HG03280 (cell line): Measurements from ENCODE around the gene RBM18.
A peak's percentile ranks its signal among the peaks of the same experiment; 100 is the strongest.

ENCODE experiments used
- ATAC-seq: cut with Tn5 transposase; IDR thresholded peaks from one replicate; pipeline ENCODE4 v1.9.1; 2021; ENCODE audit warnings: mild to moderate bottlenecking, moderate library complexity; ENCODE audit not compliant: unreplicated experiment

The RBM18 gene

DNA sequence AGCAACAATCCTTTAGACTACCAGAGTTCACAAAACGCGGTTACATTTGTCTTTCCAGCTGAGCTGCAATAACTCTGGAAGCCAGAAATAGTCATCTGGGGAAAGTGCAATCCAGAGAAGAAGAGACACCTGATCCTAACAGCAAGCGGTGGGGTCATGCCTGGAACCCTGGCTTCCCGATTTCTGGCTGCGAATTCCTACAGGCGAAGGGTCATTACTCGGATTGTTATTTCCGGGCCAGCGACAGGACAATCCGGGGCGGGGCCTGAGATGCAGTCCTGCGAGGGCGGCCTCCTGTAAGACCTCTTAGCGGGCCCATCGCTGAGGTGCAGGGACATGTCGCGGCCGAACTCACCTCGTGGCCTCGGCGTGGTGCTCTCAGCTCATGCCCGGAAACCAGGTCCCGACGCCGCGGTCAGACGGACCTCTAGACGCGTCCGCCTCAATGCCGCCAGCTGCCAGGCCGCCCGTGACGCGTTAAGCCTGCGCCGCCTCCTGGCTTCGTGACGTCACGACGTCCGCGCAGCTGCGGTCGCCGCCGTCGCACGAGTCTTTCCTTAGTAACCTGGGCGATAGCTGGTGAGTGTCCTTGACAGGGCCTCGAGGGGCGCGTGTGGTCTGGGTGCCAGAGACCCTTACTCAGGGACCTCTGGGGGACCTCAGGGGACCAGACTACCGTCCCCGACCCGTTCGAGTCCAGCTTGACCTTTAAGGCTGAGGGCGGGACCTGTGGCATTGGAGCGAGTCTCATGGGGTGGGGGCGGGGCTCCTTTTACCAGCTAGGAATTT lies at the start of gene RBM18, which contains the start of gene MRRF:
RBM18 (minus strand) TSS at position 481 of the 789 bp plus-strand sequence. CDS start 3,348 bp downstream, outside the sequence.
MRRF (plus strand) TSS at position 523 of the 789 bp plus-strand sequence. CDS start 6,010 bp downstream, outside the sequence.
- peak; percentile 86 for ATAC-seq

DNA sequence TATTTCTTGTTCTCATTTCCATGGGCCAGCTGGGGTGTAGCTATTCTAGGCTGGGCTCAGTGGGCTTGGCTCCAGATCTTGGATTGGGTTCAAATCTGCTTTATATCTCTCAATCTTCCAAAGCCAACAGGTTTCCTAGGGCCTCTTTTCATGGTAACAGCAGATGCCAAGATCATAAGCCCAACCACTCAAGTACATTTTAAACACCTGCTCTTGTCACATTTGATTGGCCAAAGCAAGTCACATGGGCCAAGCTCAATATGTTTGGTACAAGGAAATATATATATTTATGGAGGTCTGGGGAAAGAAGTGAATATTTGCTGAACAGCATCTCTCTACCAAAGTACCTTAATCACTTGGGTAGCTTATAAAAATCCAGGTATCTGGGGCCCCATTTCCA lies 49.5 kb upstream of the RBM18 start:
- no peak for ATAC-seq

DNA sequence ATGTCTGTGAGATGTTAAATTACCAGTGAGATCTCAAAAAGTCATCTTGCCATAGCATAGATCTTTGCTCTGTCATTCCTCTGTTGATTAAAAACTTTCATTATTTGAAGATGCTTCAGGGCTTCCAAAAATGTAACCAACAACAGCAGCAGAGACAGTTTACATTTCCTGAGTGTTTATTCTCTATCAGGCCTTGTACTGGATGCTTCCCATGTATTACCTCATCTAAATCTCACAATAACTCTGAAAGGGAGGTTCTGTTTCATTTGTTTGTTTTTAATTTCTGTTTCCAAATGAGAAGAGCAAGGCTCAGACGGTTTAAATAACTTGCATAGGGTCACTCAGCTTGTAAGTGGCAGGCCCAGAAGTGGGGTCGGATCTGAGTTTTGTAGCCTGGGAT lies 45.2 kb upstream of the RBM18 start:
- no peak for ATAC-seq

- ATAC-seq: no peak
These were observed 43.3 kb upstream of the RBM18 start for GRCh38 chr9:122307925-122308324.

GRCh38 chr9:122307061-122307460 lies 42.4 kb upstream of the RBM18 start:
- ATAC-seq: no peak

DNA sequence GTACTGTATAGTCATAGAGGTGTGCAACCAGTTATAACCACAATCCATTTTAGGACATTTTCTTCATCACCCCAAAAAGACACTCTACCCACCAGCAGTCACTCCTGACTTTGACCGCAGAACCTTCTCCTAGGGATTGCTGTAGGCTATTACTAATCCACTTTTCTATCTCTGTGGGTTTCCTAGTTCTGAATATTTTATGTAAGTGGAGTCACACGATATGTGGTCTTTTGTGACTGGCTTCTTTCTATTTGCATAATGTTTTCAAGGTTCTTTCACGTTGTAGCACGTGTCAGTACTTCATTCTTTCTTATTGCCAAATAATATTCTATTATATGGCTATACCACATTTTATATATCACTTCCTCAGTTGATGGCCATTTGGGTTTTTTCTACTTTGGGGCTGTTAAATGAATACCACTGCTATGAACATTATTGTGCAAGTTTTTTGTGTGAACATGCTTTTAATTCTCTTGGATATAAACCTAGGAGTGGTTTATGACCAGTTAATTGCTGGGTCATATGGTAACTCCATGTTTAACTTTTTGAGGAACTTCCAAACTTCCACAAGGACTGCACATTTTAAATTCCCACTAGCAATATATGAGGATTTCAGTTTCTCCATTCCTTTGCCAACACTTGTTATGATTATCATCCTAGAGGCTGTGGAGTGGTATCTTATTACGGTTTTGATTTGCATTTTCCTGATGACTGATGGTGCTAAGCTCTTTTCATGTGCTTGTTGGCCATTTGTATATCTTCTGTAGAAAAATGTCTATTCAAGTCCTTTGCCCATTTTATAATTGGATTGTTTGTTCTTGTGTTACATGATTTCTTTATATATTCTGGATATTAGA lies 37.8 kb upstream of the RBM18 start:
- ATAC-seq: no peak

DNA sequence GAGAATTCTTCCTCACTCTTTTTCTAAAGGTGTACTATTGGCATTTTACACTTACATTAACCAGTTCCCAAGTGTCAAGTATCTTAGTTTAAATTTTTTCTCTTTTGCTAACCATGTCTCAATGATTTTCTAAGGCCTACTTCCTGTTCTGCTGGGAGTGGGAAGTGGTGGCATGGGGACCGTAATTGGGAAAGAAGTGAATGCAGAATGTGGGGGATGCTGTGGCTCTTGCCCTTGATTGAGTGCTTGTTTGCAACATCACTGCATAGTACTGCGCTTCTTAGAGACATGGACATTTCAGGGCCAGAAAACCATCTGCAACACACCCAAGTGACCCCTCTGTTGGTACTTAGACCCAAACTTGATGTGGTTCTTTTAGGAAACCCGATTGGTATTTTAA lies 32.9 kb upstream of the RBM18 start:
- ATAC-seq: no peak

DNA sequence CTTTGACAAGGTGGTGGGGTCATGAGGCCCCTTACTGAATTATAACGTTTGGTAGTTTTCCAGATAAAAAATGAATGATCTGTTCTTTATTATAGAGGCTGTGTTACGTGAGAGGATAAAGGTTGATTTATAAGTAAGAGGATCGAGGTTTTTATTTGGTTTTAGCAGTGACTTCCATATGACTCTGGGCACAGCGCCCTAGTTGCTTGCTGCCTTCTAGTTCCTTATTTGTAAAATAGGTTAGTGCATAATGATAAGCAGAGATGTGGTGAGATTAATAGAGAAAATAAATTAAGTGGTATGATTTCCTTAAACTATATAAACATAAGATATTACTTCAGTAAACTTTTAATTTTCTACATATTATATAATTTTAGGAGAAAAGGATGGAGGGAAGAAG lies 29.9 kb upstream of the RBM18 start:
- no peak for ATAC-seq

DNA sequence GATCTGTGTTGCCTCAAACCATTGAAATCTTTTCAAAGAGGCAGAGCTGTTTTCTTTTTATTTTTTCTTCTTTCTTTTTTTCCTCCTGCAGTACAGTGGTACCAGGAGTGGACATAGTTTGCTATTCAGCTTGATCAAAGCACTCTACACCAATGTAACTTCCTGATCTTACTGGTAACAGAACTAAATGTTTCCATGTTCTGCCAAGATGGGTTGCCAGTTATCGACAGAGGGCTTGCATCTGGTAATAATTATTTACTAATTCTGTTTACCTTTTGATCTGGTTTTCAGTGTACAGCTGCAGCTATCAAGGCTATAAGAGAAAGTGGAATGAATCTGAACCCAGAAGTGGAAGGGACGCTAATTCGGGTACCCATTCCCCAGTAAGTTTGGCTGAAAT lies 26.8 kb upstream of the RBM18 start:
- ATAC-seq: no peak

DNA sequence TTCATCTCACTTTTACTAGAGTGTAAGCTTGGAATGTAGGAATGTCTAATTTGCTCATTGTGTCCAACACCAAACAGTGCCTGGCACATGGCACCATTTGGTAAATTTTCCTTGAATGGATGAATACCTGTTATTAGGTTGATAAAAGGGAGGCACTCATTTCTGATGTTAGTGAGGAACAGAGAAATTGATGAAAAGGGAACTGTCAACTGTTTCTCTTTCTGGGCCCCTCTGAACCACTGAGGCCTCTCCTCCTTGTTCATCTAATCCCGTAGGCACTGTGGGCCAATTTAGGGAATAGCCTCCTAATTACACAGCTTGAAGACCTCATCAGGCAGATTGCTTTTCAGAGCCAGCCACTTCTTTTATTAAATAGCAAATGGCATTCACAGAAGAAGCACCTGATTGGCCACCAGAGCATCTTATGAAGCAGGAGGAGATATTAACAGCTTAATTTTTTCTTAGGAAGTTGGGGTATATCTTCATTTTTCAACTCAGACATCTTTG lies 22.6 kb upstream of the RBM18 start:
- no peak for ATAC-seq

DNA sequence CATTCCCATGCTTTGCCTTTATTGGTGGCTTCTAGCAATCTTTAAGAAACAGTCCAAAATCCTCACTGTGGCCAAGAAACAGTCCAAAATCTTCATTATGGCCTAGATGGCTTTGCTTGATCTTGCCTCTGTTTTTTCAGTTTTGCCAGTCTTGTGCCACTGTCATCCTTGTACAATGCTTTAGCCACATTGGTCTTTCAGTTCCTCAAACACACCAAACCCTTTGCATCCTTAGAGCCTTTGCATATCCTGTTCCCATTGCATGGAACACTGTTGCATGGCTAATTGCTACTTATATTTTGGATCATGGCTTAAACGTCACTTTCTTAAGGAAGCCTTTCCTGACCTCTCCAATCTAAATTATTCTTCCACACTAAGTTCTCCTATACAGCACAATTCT lies 22.1 kb upstream of the RBM18 start:
- no peak for ATAC-seq

GRCh38 chr9:122281368-122281767 lies 16.7 kb upstream of the RBM18 start:
- ATAC-seq: no peak

DNA sequence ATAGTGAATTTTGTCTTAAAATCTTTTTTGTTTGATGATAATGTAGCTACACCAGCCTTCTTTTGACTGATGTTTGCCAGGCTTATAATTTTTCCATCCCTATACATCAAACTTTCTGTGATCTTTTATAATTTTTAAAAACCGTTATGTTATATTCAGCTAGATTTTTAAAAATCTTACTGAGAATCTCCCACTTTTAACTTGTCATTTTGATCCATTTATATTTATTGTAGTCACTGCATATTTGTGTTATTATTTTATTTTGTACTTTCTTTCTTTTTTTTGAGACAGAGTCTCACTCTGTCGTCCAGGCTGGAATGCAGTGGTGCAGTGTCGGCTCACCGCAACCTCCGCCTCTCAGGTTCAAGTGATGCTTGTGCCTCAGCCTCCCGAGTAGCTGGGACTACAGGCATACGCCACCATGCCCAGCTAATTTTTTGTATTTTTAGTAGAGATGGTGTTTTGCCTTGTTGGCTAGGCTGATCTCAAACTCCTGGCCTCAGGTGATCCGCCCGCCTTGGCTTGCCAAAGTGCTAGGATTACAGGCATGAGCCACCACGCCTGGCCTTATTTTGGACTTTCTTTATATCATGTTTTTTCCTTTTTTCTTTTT lies 12.8 kb upstream of the RBM18 start:
- no peak for ATAC-seq

DNA sequence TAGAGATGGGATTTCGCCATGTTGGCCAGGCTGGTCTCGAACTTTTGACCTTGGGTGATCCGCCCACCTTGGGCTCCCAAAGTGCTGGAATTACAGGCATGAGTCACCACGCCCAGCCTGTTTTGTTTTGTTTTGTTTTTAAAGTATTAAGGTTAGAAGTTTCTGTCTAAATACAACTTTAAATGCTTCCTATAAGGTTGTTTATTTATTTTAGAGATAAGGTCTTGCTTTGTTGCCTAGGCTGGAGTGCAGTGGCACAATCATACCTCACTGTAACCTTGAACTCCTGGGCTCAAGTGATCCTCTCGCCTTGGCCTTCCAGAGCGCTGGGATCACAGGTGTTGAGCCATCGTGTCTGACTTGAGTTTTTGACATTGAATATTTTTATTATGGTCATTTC lies 11.5 kb upstream of the RBM18 start:
- ATAC-seq: no peak

GRCh38 chr9:122274055-122274454 lies 9.4 kb upstream of the RBM18 start:
- ATAC-seq: no peak

GRCh38 chr9:122268041-122268814 lies 3.6 kb upstream of the RBM18 start:
- ATAC-seq: no peak

GRCh38 chr9:122265149-122265915 lies 692 bp upstream of the RBM18 start:
- peak; percentile 30 for ATAC-seq

GRCh38 chr9:122263699-122264349 lies 816 bp downstream of the RBM18 start:
- ATAC-seq: no peak

DNA sequence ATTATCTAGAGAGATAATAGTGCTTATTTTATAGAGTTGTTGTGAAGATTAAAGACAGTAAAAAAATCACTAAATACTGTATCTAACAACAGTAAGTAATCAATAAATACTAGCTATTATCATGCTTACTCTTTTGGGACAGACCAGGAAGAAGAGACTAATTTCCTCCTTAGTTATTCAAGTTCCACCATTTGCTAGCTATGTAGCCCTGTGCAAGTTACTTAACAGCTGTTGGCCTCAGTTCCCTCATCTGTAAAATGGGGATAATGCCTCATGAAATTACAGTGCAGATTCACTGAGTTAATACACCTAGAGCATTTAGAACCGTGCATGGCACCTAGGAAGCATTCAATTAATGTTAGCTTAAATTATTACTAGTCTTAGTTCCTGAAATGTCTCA lies 2.6 kb downstream of the RBM18 start:
- no peak for ATAC-seq
